Daoy (cell line): ENCODE results near the gene DGAT2L6. TPM values are rescaled to one million over a fixed set of nuclear protein-coding genes. Genes with fewer than 3 reads are reported as not detected.
"Not testable (repeated sequence)": the region's sequence is repeated elsewhere in the genome, so short reads cannot be mapped to it uniquely, and the experiment has no call there.

ENCODE experiments used
- DNase-seq: peaks from one replicate; pipeline ENCODE4 v3.0.0-alpha.2; 2015; ENCODE audit warnings: low read depth
- total RNA-seq: library from RNA; depleted of rRNA; stranded (reverse); fragments of >200 nt; shearing (Covaris generic); gene quantifications from 2 replicates; pipeline ENCODE4 v1.2.3, GENCODE V29; 2014

The DGAT2L6 gene
- total RNA-seq, 1 experiment from 2014 or later: 0.11 TPM

GRCh38 chrX:70196961-70197720 is 19.9 kb downstream of the DGAT2L6 start:
- peak; percentile 54 for DNase-seq

- no peak for DNase-seq
These were observed 24.4 kb downstream of the DGAT2L6 start for GRCh38 chrX:70201732-70202131.

- no peak for DNase-seq
These were observed 31.2 kb downstream of the DGAT2L6 start for GRCh38 chrX:70208479-70208878.

GRCh38 chrX:70209570-70209969 is 32.3 kb downstream of the DGAT2L6 start:
- DNase-seq: not testable (repeated sequence)

- peak; percentile 15 for DNase-seq
These were observed 42.9 kb downstream of the DGAT2L6 start for GRCh38 chrX:70219938-70220764.

- DNase-seq: no peak
These were observed 48.8 kb downstream of the DGAT2L6 start for GRCh38 chrX:70226048-70226447.

- no peak for DNase-seq
These were observed 49.4 kb downstream of the DGAT2L6 start for GRCh38 chrX:70226687-70227086.

- no peak for DNase-seq
These were observed 54.4 kb downstream of the DGAT2L6 start for GRCh38 chrX:70231666-70232065.

- DNase-seq: no peak
These were observed 57.1 kb downstream of the DGAT2L6 start, which contains the start of gene AWAT1 for GRCh38 chrX:70234355-70234754. AWAT1 (plus strand) TSS chrX:70234655; CDS start chrX:70234696, 41 bp downstream.

- no peak for DNase-seq
These were observed 63.5 kb downstream of the DGAT2L6 start for GRCh38 chrX:70240751-70241150.

- no peak for DNase-seq
These were observed 64.2 kb downstream of the DGAT2L6 start for GRCh38 chrX:70241501-70241900.

- DNase-seq: peak; percentile 24
These were observed 66.3 kb downstream of the DGAT2L6 start for GRCh38 chrX:70243601-70244000.

GRCh38 chrX:70244881-70245280 is 67.6 kb downstream of the DGAT2L6 start:
- no peak for DNase-seq

- DNase-seq: no peak
These were observed 70.0 kb downstream of the DGAT2L6 start for GRCh38 chrX:70247252-70247651.

GRCh38 chrX:70252491-70252890 is 75.2 kb downstream of the DGAT2L6 start:
- DNase-seq: no peak

- peak; percentile 10 for DNase-seq
These were observed 76.2 kb downstream of the DGAT2L6 start for GRCh38 chrX:70253377-70254062.

- no peak for DNase-seq
These were observed 76.7 kb downstream of the DGAT2L6 start for GRCh38 chrX:70254063-70254400.

GRCh38 chrX:70254909-70255308 is 77.6 kb downstream of the DGAT2L6 start:
- DNase-seq: no peak
